H9 (cell line): Measurements from ENCODE around the gene BCAR3. TPM values are rescaled to one million over a fixed set of nuclear protein-coding genes. Genes with fewer than 3 reads are reported as not detected.

Experiments used
- DNase-seq: peaks from one replicate; pipeline ENCODE4 v3.0.0-alpha.2; 2017
- H2AFZ ChIP-seq: one replicate; pipeline ENCODE4 v1.6.1; 2013; ENCODE audit warnings: mild to moderate bottlenecking, low read length, control low read depth, moderate library complexity
- H2AK5ac ChIP-seq: 2 replicates; pipeline ENCODE4 v1.6.1; 2013; ENCODE audit warnings: low read length, control low read depth, mixed read lengths; ENCODE audit not compliant: insufficient read length
- H2BK120ac ChIP-seq: one replicate; pipeline ENCODE4 v1.6.1; 2013; ENCODE audit warnings: low read depth, mild to moderate bottlenecking, low read length, control low read depth, inconsistent platforms; ENCODE audit not compliant: poor library complexity, severe bottlenecking
- H2BK12ac ChIP-seq: 2 replicates; pipeline ENCODE4 v1.6.1; 2013; ENCODE audit warnings: low read length, control low read depth, mixed read lengths, low read depth; ENCODE audit not compliant: insufficient read length
- H2BK15ac ChIP-seq: 2 replicates; pipeline ENCODE4 v1.6.1; 2013; ENCODE audit warnings: low read depth, low read length, control low read depth
- H2BK20ac ChIP-seq: one replicate; pipeline ENCODE4 v1.6.1; 2013; ENCODE audit warnings: low read depth, mild to moderate bottlenecking, low read length, control low read depth, inconsistent platforms; ENCODE audit not compliant: poor library complexity, severe bottlenecking
- H2BK5ac ChIP-seq: 2 replicates; pipeline ENCODE4 v1.6.1; 2013; ENCODE audit warnings: low read length, control low read depth, mixed read lengths; ENCODE audit not compliant: insufficient read length
- H3K14ac ChIP-seq: 2 replicates; pipeline ENCODE4 v1.6.1; 2013; ENCODE audit warnings: low read length, control low read depth; ENCODE audit not compliant: insufficient read depth
- H3K18ac ChIP-seq: 2 replicates; pipeline ENCODE4 v1.6.1; 2013; ENCODE audit warnings: low read depth, mild to moderate bottlenecking, mixed read lengths, low read length, control low read depth; ENCODE audit not compliant: insufficient read length
- H3K23ac ChIP-seq: 2 replicates; pipeline ENCODE4 v1.6.1; 2013; ENCODE audit warnings: low read length, control low read depth, mixed read lengths, low read depth; ENCODE audit not compliant: insufficient read length
- H3K23me2 ChIP-seq: 2 replicates; pipeline ENCODE4 v1.6.1; 2013; ENCODE audit warnings: low read depth, mild to moderate bottlenecking, mixed read lengths, low read length, control low read depth; ENCODE audit not compliant: insufficient read length, poor library complexity, severe bottlenecking
- H3K27ac ChIP-seq: 2 replicates; pipeline ENCODE4 v1.5.1; 2013; ENCODE audit warnings: low read length, control low read depth, mixed read lengths, low read depth; ENCODE audit not compliant: insufficient read length
- H3K27me3 ChIP-seq: 2 replicates; pipeline ENCODE4 v1.6.1; 2013; ENCODE audit warnings: low read length, control low read depth, inconsistent platforms; ENCODE audit not compliant: insufficient read depth
- H3K4ac ChIP-seq: 2 replicates; pipeline ENCODE4 v1.6.1; 2013; ENCODE audit warnings: low read depth, mild to moderate bottlenecking, control low read depth, inconsistent platforms, low read length, moderate library complexity
- H3K4me1 ChIP-seq: 2 replicates; pipeline ENCODE4 v1.6.1; 2013; ENCODE audit warnings: low read length, control low read depth, inconsistent platforms; ENCODE audit not compliant: insufficient read depth
- H3K4me2 ChIP-seq: 2 replicates; pipeline ENCODE4 v1.6.1; 2013; ENCODE audit warnings: low read length, control low read depth, mixed read lengths; ENCODE audit not compliant: insufficient read length, insufficient read depth
- H3K56ac ChIP-seq: 2 replicates; pipeline ENCODE4 v1.6.1; 2013; ENCODE audit warnings: low read depth, mild to moderate bottlenecking, mixed read lengths, low read length, control low read depth; ENCODE audit not compliant: insufficient read length
- H3K79me1 ChIP-seq: 2 replicates; pipeline ENCODE4 v1.6.1; 2013; ENCODE audit warnings: low read depth, mild to moderate bottlenecking, moderate library complexity, low read length, control low read depth, inconsistent platforms; ENCODE audit not compliant: insufficient read depth, poor library complexity, severe bottlenecking
- H3K79me2 ChIP-seq: 2 replicates; pipeline ENCODE4 v1.6.1; 2013; ENCODE audit warnings: low read length, control low read depth, inconsistent platforms; ENCODE audit not compliant: insufficient read depth
- H3K9ac ChIP-seq: 2 replicates; pipeline ENCODE4 v1.6.1; 2013; ENCODE audit warnings: low read length, control low read depth, mixed read lengths; ENCODE audit not compliant: insufficient read length; ENCODE audit errors: extremely low read depth
- H3K9me3 ChIP-seq: one replicate; pipeline ENCODE4 v1.6.1; 2013; ENCODE audit warnings: low read depth, low read length, inconsistent platforms; ENCODE audit not compliant: control insufficient read depth
- H3T11ph ChIP-seq: one replicate; pipeline ENCODE4 v1.6.1; 2013; ENCODE audit warnings: mild to moderate bottlenecking, low read length, control low read depth, inconsistent platforms
- H4K20me1 ChIP-seq: one replicate; pipeline ENCODE4 v1.6.1; 2013; ENCODE audit not compliant: control insufficient read depth, insufficient read length, insufficient read depth
- H4K5ac ChIP-seq: 2 replicates; pipeline ENCODE4 v1.6.1; 2013; ENCODE audit warnings: low read depth, mild to moderate bottlenecking, mixed read lengths, low read length, control low read depth; ENCODE audit not compliant: insufficient read length
- H4K8ac ChIP-seq: replicated peaks from 2 replicates; pipeline ENCODE4 v1.6.1; 2013; ENCODE audit warnings: low read length, control low read depth, mixed read lengths, low read depth; ENCODE audit not compliant: insufficient read length
- H4K91ac ChIP-seq: 2 replicates; pipeline ENCODE4 v1.6.1; 2013; ENCODE audit warnings: low read depth, mild to moderate bottlenecking, moderate library complexity, mixed read lengths, low read length, control low read depth; ENCODE audit not compliant: insufficient read length
- H3K27ac Mint-ChIP-seq, 3 experiments: 2 replicates in 2 of 3; 3 replicates in 1 of 3; pipeline ENCODE4 v1.8.0; 2020 to 2021; ENCODE audit warnings: mixed read lengths in 3 of 3, mild to moderate bottlenecking in 1 of 3, moderate library complexity in 1 of 3
- H3K27me3 Mint-ChIP-seq: 2 replicates; pipeline ENCODE4 v1.8.0; 2021; ENCODE audit warnings: low read depth, mild to moderate bottlenecking, moderate library complexity, mixed read lengths
- H3K36me3 Mint-ChIP-seq, 3 experiments: 2 replicates in 2 of 3; 3 replicates in 1 of 3; pipeline ENCODE4 v1.8.0; 2020 to 2021; ENCODE audit warnings: low read depth in 3 of 3, mixed read lengths in 3 of 3; ENCODE audit not compliant: insufficient read depth in 1 of 3
- H3K4me1 Mint-ChIP-seq, 2 experiments: 2 replicates each; pipeline ENCODE4 v1.8.0; 2020; ENCODE audit warnings: mixed read lengths in 2 of 2
- H3K4me3 Mint-ChIP-seq, 2 experiments: 2 replicates in 1 of 2; 3 replicates in 1 of 2; pipeline ENCODE4 v1.8.0; 2020 to 2021; ENCODE audit warnings: mild to moderate bottlenecking in 2 of 2, mixed read lengths in 2 of 2, moderate library complexity in 1 of 2
- H3K9me3 Mint-ChIP-seq, 2 experiments: 2 replicates in 1 of 2; 3 replicates in 1 of 2; pipeline ENCODE4 v1.8.0; 2020; ENCODE audit warnings: mild to moderate bottlenecking in 2 of 2, mixed read lengths in 2 of 2, moderate library complexity in 1 of 2
- WGBS: extraction: QIAGEN DNeasy Blood & Tissue Kit; methylation state at CpG from one replicate; pipeline ENCODE4 v1.1.7; 2013; ENCODE audit warnings: missing lambda C conversion rate, low lambda C conversion rate, mixed read lengths; ENCODE audit not compliant: insufficient read length; ENCODE audit errors: extremely low coverage; 5-methylcytosine and 5-hydroxymethylcytosine counted together
- total RNA-seq: library from RNA; stranded (reverse); gene quantifications from 2 replicates; pipeline ENCODE4 v1.2.1, GENCODE V29; 2021
- TF ChIP-seq, protein P1 (sequence below): fragments of 200-600 bp; sonication (generic); conservative IDR thresholded peaks from 3 replicates; pipeline ENCODE4 v1.8.0; 2021; ENCODE audit warnings: antibody characterized with exemption, mild to moderate bottlenecking

The BCAR3 gene
- total RNA-seq, 1 experiment from 2014 or later: 4.9 TPM

DNA sequence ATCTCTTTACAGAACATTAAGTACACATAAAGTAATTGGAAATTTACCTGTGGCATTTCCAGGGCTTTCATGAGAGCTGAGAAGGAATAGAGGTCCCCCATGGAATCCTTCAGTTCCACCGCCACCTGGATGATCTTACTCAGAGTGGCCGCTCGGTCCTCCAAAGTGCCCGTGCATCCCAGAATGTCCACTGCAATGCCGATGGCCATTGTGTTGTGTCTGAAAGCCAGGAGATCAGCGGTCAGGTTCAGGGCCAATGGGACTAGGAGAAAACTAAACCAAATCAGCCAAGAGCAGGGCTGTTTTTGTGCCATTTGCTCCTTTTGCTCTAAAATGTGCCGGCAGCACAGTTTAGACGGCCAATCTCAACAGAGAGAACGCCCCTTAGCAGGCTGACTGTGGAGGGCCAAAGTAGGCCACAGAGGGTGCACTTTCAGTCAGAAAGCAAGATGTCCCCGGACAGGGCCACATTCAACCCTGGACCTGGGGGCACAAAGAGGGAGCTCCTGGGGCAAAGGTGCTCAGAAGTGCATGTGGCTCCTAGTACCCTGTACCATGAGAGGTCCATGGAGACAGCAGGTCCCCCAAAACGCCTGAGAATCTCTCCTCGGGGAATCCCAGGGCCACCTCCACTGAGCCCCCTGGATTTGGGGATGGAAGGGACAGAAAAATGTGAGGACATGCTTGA is 109.9 kb downstream of the BCAR3 start:
- Histone ChIP-seq H3K9ac (no peak overlapping the region), H3K79me1 (no peaks in the 10 kb centered on the region), H2BK15ac (no peak overlapping the region), H3K18ac (no peak overlapping the region), H2BK20ac (no peak overlapping the region), H4K91ac (no peak overlapping the region), H2BK5ac (no peak overlapping the region), H3K79me2 (no peaks in the 10 kb centered on the region), H3K4me1 (peaks cover 7% of the 10 kb centered on the region; the same call in 1 of the 2 replicates), H3K4ac (no peak overlapping the region), H4K8ac (no peak overlapping the region), H3K27me3 (no peaks in the 10 kb centered on the region), H2BK12ac (no peak overlapping the region), H3K4me2 (no peak overlapping the region), H2AFZ (no peak overlapping the region), H3K56ac (no peak overlapping the region), H3K27ac (no peak overlapping the region), H3K23me2 (no peaks in the 10 kb centered on the region), H2BK120ac (no peak overlapping the region), H4K5ac (no peak overlapping the region), H2AK5ac (no peak overlapping the region), H3K14ac (no peak overlapping the region), H3T11ph (no peak overlapping the region), H3K9me3 (no peaks in the 10 kb centered on the region), H3K23ac (no peak overlapping the region), H4K20me1 (no peaks in the 10 kb centered on the region)
- WGBS: no CpG with 5 or more reads among the region's 12 CpGs
- peak overlapping the region in 2 of 3 experiments; percentile 83 to 93; a peak in 6 of 7 replicates for H3K27ac Mint-ChIP-seq
- H3K4me3 Mint-ChIP-seq: peak overlapping the region in 1 of 2 experiments; percentile 42; a peak in 1 of 5 replicates
- H3K4me1 Mint-ChIP-seq: peaks cover 23 to 27% of the 10 kb centered on the region in 2 experiments
- no peaks in the 10 kb centered on the region for H3K9me3 Mint-ChIP-seq
- no peak for DNase-seq
- no peaks in the 10 kb centered on the region for H3K27me3 Mint-ChIP-seq
- H3K36me3 Mint-ChIP-seq: peaks cover 11 to 60% (median 33%) of the 10 kb centered on the region in 3 experiments
- TF ChIP-seq, protein P1, sequence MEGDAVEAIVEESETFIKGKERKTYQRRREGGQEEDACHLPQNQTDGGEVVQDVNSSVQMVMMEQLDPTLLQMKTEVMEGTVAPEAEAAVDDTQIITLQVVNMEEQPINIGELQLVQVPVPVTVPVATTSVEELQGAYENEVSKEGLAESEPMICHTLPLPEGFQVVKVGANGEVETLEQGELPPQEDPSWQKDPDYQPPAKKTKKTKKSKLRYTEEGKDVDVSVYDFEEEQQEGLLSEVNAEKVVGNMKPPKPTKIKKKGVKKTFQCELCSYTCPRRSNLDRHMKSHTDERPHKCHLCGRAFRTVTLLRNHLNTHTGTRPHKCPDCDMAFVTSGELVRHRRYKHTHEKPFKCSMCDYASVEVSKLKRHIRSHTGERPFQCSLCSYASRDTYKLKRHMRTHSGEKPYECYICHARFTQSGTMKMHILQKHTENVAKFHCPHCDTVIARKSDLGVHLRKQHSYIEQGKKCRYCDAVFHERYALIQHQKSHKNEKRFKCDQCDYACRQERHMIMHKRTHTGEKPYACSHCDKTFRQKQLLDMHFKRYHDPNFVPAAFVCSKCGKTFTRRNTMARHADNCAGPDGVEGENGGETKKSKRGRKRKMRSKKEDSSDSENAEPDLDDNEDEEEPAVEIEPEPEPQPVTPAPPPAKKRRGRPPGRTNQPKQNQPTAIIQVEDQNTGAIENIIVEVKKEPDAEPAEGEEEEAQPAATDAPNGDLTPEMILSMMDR: no peak
